ENCODE results near the gene AIG1. TPM values are rescaled to one million over a fixed set of nuclear protein-coding genes. Genes with fewer than 3 reads are reported as not detected.

Gene AIG1
- total and polyA plus RNA-seq, 2 of the 4 experiments (the other 2 are of a cell fraction) = 21.3 to 27.1 TPM

DNA sequence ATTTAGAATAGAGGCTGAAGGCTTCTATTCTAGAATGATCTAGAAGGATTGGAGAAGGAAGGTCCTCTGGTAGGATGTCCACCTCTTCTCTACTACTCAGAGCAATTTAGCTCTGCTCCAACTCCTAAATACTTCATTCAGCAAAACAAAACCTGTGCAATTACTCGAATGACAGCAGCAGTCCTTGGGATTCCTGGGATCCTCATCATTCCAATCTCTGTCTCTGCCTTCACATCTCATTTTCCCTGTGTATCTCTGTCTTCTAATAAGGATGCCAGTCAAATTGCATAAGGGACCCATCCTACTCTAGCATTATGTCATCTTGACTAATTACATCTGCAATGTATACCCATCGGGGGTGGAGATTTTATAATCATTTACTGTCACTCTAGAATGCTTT is 5.5 kb upstream of the AIG1 start:
- Histone ChIP-seq H3K56ac (ENCODE audit: extremely low read depth, insufficient read depth, low read length) (no peak overlapping the region), H3K18ac (ENCODE audit: low read depth, low read length) (no peak overlapping the region), H3K27me3 (ENCODE audit: control insufficient read depth, insufficient read depth, low read length) (no peaks in the 10 kb centered on the region), H3K36me3 (ENCODE audit: control insufficient read depth, insufficient read depth, low read length) (no peaks in the 10 kb centered on the region), H2BK120ac (ENCODE audit: low read depth, low read length) (no peak overlapping the region), H2BK20ac (ENCODE audit: low read depth, low read length) (no peak overlapping the region), H4K5ac (ENCODE audit: low read depth, low read length) (no peak overlapping the region), H3K9me1 (ENCODE audit: insufficient read depth, low read length) (no peaks in the 10 kb centered on the region), H4K20me1 (ENCODE audit: insufficient read depth, low read length) (no peaks in the 10 kb centered on the region), H2AFZ (replicated peaks; ENCODE audit: low read length, poor library complexity) (no peak overlapping the region), H3K4me3 (ENCODE audit: insufficient read depth, low read depth, low read length) (no peak overlapping the region), H3K9ac (ENCODE audit: low read depth, low read length) (no peak overlapping the region), H2AK9ac (replicated peaks; ENCODE audit: low read depth, low read length, poor library complexity) (no peak overlapping the region), H2AK5ac (ENCODE audit: low read depth, low read length) (no peak overlapping the region), H3K4me2 (ENCODE audit: low read depth, low read length) (no peak overlapping the region), H3K4me1 (ENCODE audit: control insufficient read depth, insufficient read depth, low read length) (peaks cover 3% of the 10 kb centered on the region; the same call in 1 of the 2 replicates), H2BK5ac (ENCODE audit: low read depth, low read length, poor library complexity, severe bottlenecking) (no peak overlapping the region), H2BK15ac (ENCODE audit: low read depth, low read length) (no peak overlapping the region), H4K91ac (ENCODE audit: insufficient read depth, low read depth, low read length) (no peak overlapping the region), H3K79me1 (ENCODE audit: low read depth in 1 of 2, low read length in 2 of 2) (peaks cover 0 to 3% of the 10 kb centered on the region in 2 experiments; a peak in 1 of 4 replicates), H3K14ac (replicated peaks; ENCODE audit: low read depth, low read length) (no peak overlapping the region), H3K4ac (ENCODE audit: low read depth, low read length) (no peak overlapping the region), H3K23ac (ENCODE audit: low read depth, low read length) (no peak overlapping the region), H3K27ac (ENCODE audit: insufficient read depth, low read length) (no peak overlapping the region), H3K9me3 (ENCODE audit: control insufficient read depth, insufficient read depth, low read length) (no peaks in the 10 kb centered on the region), H4K8ac (ENCODE audit: low read depth in 2 of 2, low read length in 2 of 2) (no peak overlapping the region)
- dilution Hi-C loops (cut with HindIII; ENCODE audit: low sequenced_read_pairs, unreplicated experiment) = no loop called here
- ATAC-seq (ENCODE audit: low read depth) = no peak
- in situ Hi-C loops (cut with MboI; ENCODE audit: low sequenced_read_pairs) = no loop called here
- no peak for TF ChIP-seq BHLHE40 (IDR thresholded peaks at IDR 0.05; ENCODE audit: low read depth, low read length)
- no peak for TF ChIP-seq MAZ (IDR thresholded peaks at IDR 0.05; ENCODE audit: borderline replicate concordance, low read depth, low read length)
- no peak for TF ChIP-seq NFE2L2 (IDR thresholded peaks at IDR 0.05; ENCODE audit: low read depth, low read length)
- TF ChIP-seq, protein P1, sequence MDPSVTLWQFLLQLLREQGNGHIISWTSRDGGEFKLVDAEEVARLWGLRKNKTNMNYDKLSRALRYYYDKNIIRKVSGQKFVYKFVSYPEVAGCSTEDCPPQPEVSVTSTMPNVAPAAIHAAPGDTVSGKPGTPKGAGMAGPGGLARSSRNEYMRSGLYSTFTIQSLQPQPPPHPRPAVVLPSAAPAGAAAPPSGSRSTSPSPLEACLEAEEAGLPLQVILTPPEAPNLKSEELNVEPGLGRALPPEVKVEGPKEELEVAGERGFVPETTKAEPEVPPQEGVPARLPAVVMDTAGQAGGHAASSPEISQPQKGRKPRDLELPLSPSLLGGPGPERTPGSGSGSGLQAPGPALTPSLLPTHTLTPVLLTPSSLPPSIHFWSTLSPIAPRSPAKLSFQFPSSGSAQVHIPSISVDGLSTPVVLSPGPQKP (IDR thresholded peaks at IDR 0.05; ENCODE audit: borderline replicate concordance, low read depth, low read length) = no peak
- no peak for TF ChIP-seq RAD21 (IDR thresholded peaks at IDR 0.05; ENCODE audit: low read length)
- no peak for TF ChIP-seq MAFK (IDR thresholded peaks at IDR 0.05; ENCODE audit: low read depth, low read length)
- TF ChIP-seq POLR2A (IDR thresholded peaks at IDR 0.05; ENCODE audit: low read depth, low read length) = no peak
- no peak for TF ChIP-seq USF2 (IDR thresholded peaks at IDR 0.05; ENCODE audit: low read depth, low read length)
- BruUV-seq (replicated peaks) = no TSS peak
- no peak for DNase-seq
- CTCF ChIA-PET = no interaction called here
- intact Hi-C loops (cut with micrococcal nuclease) = no loop called here
- POLR2A ChIA-PET (ENCODE audit: unreplicated experiment) = interaction anchor here (0.6 kb wide), 1 partner anchor 253 kb away, joined by 3 read pairs; no protein-coding TSS in a partner anchor
- WGBS, 2 experiments (ENCODE audit: extremely low coverage in 2 of 2, insufficient read length in 1 of 2) = no CpG with 5 or more reads among the region's 2 CpGs
